Measurements from ENCODE around the gene HGFAC.

DNA sequence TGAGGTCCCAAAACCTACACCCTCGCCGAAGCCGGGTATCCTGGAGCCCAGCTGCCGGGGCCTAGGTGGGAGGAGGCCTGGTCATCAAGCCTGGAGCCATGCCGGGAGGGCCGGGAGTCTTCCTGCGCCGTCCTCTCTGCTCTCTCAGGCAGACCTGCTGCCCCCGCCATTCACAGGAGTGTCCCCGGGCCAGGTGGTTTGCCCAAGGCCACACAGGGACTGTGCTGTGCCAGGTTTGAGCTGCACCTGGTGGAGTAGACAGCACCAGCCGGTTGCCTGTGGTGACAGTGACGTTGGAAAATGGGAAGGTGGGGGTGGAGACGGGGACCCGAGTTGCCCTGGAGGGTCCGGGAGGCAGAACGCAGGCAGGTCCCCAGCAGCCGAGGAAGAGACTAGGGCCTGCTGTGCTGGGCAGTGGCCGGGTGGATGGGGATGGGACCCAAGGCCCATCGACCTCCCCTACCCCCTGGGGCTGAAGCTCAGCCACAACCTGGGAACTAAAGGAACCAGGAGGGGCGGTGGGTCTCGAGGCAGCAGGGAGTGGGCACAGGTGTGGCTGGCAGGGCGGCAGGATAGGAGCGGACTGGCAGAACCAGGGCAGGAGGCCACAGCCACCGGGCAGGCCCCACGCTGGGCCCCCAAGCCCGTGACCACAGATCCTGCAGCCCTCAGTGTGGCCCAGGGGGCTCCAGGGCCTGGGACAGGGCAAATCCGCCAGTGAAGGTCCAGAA, 30.8 kb downstream of the HGFAC start:
- TF ChIP-seq, protein P1, sequence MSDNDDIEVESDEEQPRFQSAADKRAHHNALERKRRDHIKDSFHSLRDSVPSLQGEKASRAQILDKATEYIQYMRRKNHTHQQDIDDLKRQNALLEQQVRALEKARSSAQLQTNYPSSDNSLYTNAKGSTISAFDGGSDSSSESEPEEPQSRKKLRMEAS (IDR thresholded peaks at IDR 0.05; ENCODE audit: low read depth) = no peak
- TF ChIP-seq RAD21 (IDR thresholded peaks at IDR 0.05; ENCODE audit: low read length) (no peak), TEAD4 (IDR thresholded peaks at IDR 0.05; ENCODE audit: borderline replicate concordance, insufficient read depth) (no peak), GABPA (IDR thresholded peaks at IDR 0.05; ENCODE audit: low read depth) (no peak), JUND (IDR thresholded peaks at IDR 0.05) (no peak)
- TF ChIP-seq, protein P2, sequence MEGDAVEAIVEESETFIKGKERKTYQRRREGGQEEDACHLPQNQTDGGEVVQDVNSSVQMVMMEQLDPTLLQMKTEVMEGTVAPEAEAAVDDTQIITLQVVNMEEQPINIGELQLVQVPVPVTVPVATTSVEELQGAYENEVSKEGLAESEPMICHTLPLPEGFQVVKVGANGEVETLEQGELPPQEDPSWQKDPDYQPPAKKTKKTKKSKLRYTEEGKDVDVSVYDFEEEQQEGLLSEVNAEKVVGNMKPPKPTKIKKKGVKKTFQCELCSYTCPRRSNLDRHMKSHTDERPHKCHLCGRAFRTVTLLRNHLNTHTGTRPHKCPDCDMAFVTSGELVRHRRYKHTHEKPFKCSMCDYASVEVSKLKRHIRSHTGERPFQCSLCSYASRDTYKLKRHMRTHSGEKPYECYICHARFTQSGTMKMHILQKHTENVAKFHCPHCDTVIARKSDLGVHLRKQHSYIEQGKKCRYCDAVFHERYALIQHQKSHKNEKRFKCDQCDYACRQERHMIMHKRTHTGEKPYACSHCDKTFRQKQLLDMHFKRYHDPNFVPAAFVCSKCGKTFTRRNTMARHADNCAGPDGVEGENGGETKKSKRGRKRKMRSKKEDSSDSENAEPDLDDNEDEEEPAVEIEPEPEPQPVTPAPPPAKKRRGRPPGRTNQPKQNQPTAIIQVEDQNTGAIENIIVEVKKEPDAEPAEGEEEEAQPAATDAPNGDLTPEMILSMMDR (IDR thresholded peaks at IDR 0.05) = no peak
